Spleen (tissue), 11 donors: ENCODE results near the gene CCNB2. TPM values are rescaled to one million over a fixed set of nuclear protein-coding genes. Genes with fewer than 3 reads are reported as not detected.

Experiments used
- DNase-seq: peaks from one replicate; pipeline ENCODE4 v3.0.0-alpha.2; 2020
- H3K27ac ChIP-seq, 8 donors: fragments of 200-600 bp; sonication (generic) in 7 of 8; 1 replicate in 4 of 8; 2 replicates in 4 of 8; pipeline versions ENCODE4 v1.5.0 to v1.8.0; 2016 to 2021; ENCODE audit warnings: inconsistent platforms in 4 of 8, mild to moderate bottlenecking in 4 of 8, moderate library complexity in 1 of 8
- H3K27me3 ChIP-seq, 7 donors: fragments of 200-600 bp; sonication (generic) in 6 of 7; replicated peaks in 1 of 7; 1 replicate in 4 of 7; 2 replicates in 3 of 7; pipeline versions ENCODE4 v1.5.0 to v1.8.0; 2016 to 2021; ENCODE audit warnings: inconsistent platforms in 3 of 7, mild to moderate bottlenecking in 1 of 7
- H3K36me3 ChIP-seq, 6 donors: fragments of 200-600 bp; sonication (generic) in 5 of 6; 1 replicate in 4 of 6; 2 replicates in 2 of 6; pipeline versions ENCODE4 v1.5.0 to v1.8.0; 2016 to 2021; ENCODE audit warnings: inconsistent platforms in 2 of 6
- H3K4me1 ChIP-seq, 6 donors: fragments of 200-600 bp; sonication (generic) in 5 of 6; 1 replicate in 3 of 6; 2 replicates in 3 of 6; pipeline versions ENCODE4 v1.5.0 to v1.8.0; 2016 to 2021; ENCODE audit warnings: inconsistent platforms in 3 of 6
- H3K4me3 ChIP-seq, 8 donors: fragments of 200-600 bp; sonication (generic) in 7 of 8; 1 replicate in 4 of 8; 2 replicates in 4 of 8; pipeline versions ENCODE4 v1.5.0 to v1.8.0; 2016 to 2021; ENCODE audit warnings: inconsistent platforms in 4 of 8, mild to moderate bottlenecking in 4 of 8, moderate library complexity in 2 of 8
- H3K9me3 ChIP-seq, 8 donors: fragments of 200-600 bp; sonication (generic) in 7 of 8; 1 replicate in 4 of 8; 2 replicates in 4 of 8; pipeline versions ENCODE4 v1.5.0 to v1.8.0; 2016 to 2021; ENCODE audit warnings: inconsistent platforms in 4 of 8
- CTCF ChIP-seq, 11 experiments: fragments of 200-600 bp in 7 of 11; fragments of 450-650 bp in 4 of 11; sonication (generic) in 4 of 11; IDR thresholded peaks in 8 of 11; conservative IDR thresholded peaks in 3 of 11; 1 replicate in 7 of 11; 2 replicates in 4 of 11; pipeline versions ENCODE4 v1.4.0 to v1.8.0; 2016 to 2021; ENCODE audit warnings: antibody characterized with exemption in 11 of 11, inconsistent platforms in 4 of 11, mild to moderate bottlenecking in 1 of 11
- POLR2A ChIP-seq, 3 donors: fragments of 450-650 bp; IDR thresholded peaks; one replicate each; pipeline ENCODE4 v1.5.1; 2017; ENCODE audit warnings: antibody characterized with exemption in 3 of 3, mild to moderate bottlenecking in 1 of 3
- POLR2AphosphoS5 ChIP-seq, 3 donors: sonication (generic); formaldehyde crosslinking; IDR thresholded peaks; one replicate each; pipeline ENCODE4 v1.5.1; 2017; ENCODE audit warnings: antibody characterized with exemption in 3 of 3
- WGBS, 5 donors: extraction: QIAGEN DNeasy Blood & Tissue Kit in 3 of 5; methylation state at CpG; one replicate each; pipeline versions ENCODE4 v1.1.5 to v1.1.7; 2013 to 2018; 5-methylcytosine and 5-hydroxymethylcytosine counted together
- intact Hi-C: fragments of 100-400 bp; cut with DNase I; formaldehyde crosslinking; loops from one replicate; pipeline ENCODE4 v1.15.0; 2023; ENCODE audit warnings: low total_unique reads
- polyA plus RNA-seq, 3 donors: library from polyadenylated mRNA; stranded (reverse); fragments of 200-250 nt; gene quantifications; one replicate each; pipeline ENCODE4 v1.2.1, GENCODE V29; 2013
- total RNA-seq, 7 donors: library from RNA; depleted of rRNA in 3 of 7; stranded (reverse); fragments of >200 nt in 3 of 7; fragmentation: NEBNext Ultra II Directional in 4 of 7; extraction: Animal tissue kit (Norgen Biotek cat#: 25700) in 4 of 7; gene quantifications; one replicate each; pipeline versions ENCODE4 v1.1.0 to v1.2.1, GENCODE V29; 2016 to 2021
- donor health status: healthy with polysubstance abuse.
- donor health status: DM: no; HTN: no; CAD: no; lungs with moderate emphysema.
- donor health status: DM: no; HTN: no; CAD: no.
- donor health status: Bipolar disorder and iron deficiency.
- donor health status: healthy.
- donor health status: DM: no; HTN: no; CAD: no.
- donor health status: DM: yes; HTN: yes; CAD: no.

CCNB2 gene
- total and polyA plus RNA-seq, 10 donors = 1.3 to 13.5 (median 5.3) TPM

- Histone ChIP-seq H3K27me3 (no peaks in the 10 kb centered on the region), H3K9me3 (no peaks in the 10 kb centered on the region), H3K27ac (no peak overlapping the region), H3K36me3 (peaks cover 0 to 89% (median 56%) of the 10 kb centered on the region in 6 donors), H3K4me3 (no peak overlapping the region), H3K4me1 (no peaks in the 10 kb centered on the region)
- intact Hi-C loops = no loop called here
- 89 to 95% (median 92%) methylated on average over 3 of the region's 3 CpGs for WGBS, 5 donors
- no peak for DNase-seq
- no peak for TF ChIP-seq POLR2A (IDR thresholded peaks at IDR 0.05)
- no peak for TF ChIP-seq POLR2AphosphoS5 (IDR thresholded peaks at IDR 0.05)
- no peak for TF ChIP-seq CTCF (IDR thresholded peaks at IDR 0.05 in 8 of 11, conservative IDR thresholded peaks at IDR 0.05 in 3 of 11)
Observed at GRCh38 chr15:59096429-59096828, 8.5 kb upstream of the CCNB2 start.

DNA sequence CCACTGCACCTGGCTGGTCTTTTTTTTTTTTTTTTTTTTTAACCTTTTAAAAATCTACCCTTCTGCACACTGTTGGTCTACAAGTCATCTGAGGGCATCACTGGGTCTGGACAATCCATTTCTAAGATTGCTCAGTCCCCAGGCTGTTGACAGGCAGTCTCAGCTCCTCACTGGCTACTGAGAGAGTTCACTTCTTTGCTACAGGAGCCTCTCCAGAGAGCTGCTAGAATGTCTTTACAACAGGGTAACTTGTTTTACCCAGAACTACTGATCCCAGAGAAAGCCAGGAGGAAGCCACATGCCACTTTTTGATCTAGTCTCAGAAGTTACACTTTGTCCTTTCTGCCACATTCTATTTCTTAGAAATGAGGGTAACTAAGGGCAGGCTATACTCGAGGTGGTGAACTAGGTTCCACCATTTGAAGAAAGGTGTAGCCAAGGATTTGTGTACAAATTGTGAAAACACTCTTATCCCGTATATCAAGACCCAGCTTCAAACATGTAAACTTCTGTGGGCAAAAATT is 5.7 kb upstream of the CCNB2 start:
- Histone ChIP-seq H3K4me1 (peaks cover 0 to 3% (median 3%) of the 10 kb centered on the region in 6 donors), H3K9me3 (no peaks in the 10 kb centered on the region), H3K4me3 (no peak overlapping the region), H3K27me3 (no peaks in the 10 kb centered on the region), H3K36me3 (peaks cover 0 to 61% (median 32%) of the 10 kb centered on the region in 6 donors), H3K27ac (no peak overlapping the region)
- DNase-seq = no peak
- TF ChIP-seq CTCF (IDR thresholded peaks at IDR 0.05 in 8 of 11, conservative IDR thresholded peaks at IDR 0.05 in 3 of 11) (no peak), POLR2AphosphoS5 (IDR thresholded peaks at IDR 0.05) (no peak)
- intact Hi-C loops = no loop called here
- WGBS, 5 donors = 52 to 84% (median 78%) methylated on average over 2 of the region's 2 CpGs

- intact Hi-C loops = no loop called here
- Histone ChIP-seq H3K27me3 (no peaks in the 10 kb centered on the region), H3K36me3 (peaks cover 0 to 34% (median 0%) of the 10 kb centered on the region in 6 donors), H3K27ac (peak overlapping the region in 7 of 8 donors; percentile 54 to 83 (median 72)), H3K4me3 (peak overlapping the region; percentile 73 to 91 (median 85)), H3K9me3 (no peaks in the 10 kb centered on the region), H3K4me1 (peaks cover 0 to 25% (median 15%) of the 10 kb centered on the region in 6 donors)
- DNase-seq = peak; percentile 78
- no peak for TF ChIP-seq POLR2AphosphoS5 (IDR thresholded peaks at IDR 0.05)
- TF ChIP-seq POLR2A (IDR thresholded peaks at IDR 0.05) = no peak
- no peak for TF ChIP-seq CTCF (IDR thresholded peaks at IDR 0.05 in 8 of 11, conservative IDR thresholded peaks at IDR 0.05 in 3 of 11)
- 1 to 3% (median 2%) methylated on average over 9 of the region's 9 CpGs for WGBS, 5 donors
Observed at GRCh38 chr15:59104602-59104911, 389 bp upstream of the CCNB2 start.

DNA sequence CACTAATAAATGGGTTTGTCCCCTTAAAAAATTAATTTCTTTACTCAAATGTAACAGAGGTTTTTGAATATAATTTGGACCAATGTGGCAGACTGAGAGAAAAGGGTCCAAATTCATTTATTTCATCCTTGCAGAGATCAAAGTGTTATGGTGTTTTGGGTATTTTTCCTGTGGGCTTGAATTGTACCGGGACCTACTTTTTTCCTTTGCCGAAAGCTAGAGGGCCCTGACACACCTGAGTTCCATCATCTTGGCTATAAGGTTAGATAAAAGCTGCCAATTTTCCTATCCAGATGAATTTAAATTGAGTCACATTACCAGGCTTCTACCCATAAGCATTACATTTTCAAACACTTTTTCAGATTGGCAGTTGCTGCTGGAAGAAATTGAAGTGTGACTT is 908 bp downstream of the CCNB2 start:
- intact Hi-C loops = no loop called here
- peak overlapping the region in 1 of 8 donors; percentile 70 for H3K27ac ChIP-seq
- peaks cover 0 to 35% (median 0%) of the 10 kb centered on the region in 6 donors for H3K36me3 ChIP-seq
- 35 to 62% (median 59%) methylated on average over 2 of the region's 2 CpGs for WGBS, 5 donors
- H3K4me3 ChIP-seq = peak overlapping the region in 4 of 8 donors; percentile 84 to 91 (median 87)
- H3K9me3 ChIP-seq = no peaks in the 10 kb centered on the region
- no peaks in the 10 kb centered on the region for H3K27me3 ChIP-seq
- H3K4me1 ChIP-seq = peaks cover 0 to 25% (median 15%) of the 10 kb centered on the region in 6 donors
- no peak for TF ChIP-seq CTCF (IDR thresholded peaks at IDR 0.05 in 8 of 11, conservative IDR thresholded peaks at IDR 0.05 in 3 of 11)
- TF ChIP-seq POLR2A (IDR thresholded peaks at IDR 0.05) = no peak
- TF ChIP-seq POLR2AphosphoS5 (IDR thresholded peaks at IDR 0.05) = no peak
- no peak for DNase-seq
